ENCODE data around the gene ECHDC3.

DNA sequence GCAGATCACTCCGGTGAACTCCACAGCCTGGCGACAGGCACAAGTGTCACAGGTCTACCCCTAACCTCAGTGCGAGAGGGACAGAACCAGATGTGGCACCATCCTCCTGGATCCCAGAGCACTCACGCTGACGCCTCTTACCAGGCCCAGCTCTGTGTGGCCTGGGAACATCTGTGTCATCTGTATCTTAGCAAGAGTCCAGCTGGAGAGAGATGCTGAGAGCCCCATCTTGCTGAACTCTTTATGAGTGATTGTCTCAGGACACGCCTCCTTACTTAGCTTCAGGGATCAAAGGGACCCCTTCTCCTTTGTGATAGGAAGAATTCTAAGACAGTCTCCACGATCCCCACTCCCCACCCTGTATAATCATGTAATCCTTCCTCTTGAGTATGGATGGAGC is 71.0 kb downstream of the ECHDC3 start:
- no peak for TF ChIP-seq POLR2A (IDR thresholded peaks at IDR 0.05; ENCODE audit: low read length)
- no peak for TF ChIP-seq GATA1 (IDR thresholded peaks at IDR 0.05; ENCODE audit: low read depth, low read length)

Data from erythroblast (primary cell).